ENCODE measurements around the gene SLC35G6.
"Not testable (repeated sequence)": the region's sequence is repeated elsewhere in the genome, so short reads cannot be mapped to it uniquely, and the experiment has no call there.

Gene SLC35G6

GRCh38 chr17:7481275-7481674, at the start of gene SLC35G6:
SLC35G6 (plus strand) TSS chr17:7481446; CDS start chr17:7481517, 71 bp downstream.
- not testable (repeated sequence) for DNase-seq (ENCODE audit: low spot score)

DNA sequence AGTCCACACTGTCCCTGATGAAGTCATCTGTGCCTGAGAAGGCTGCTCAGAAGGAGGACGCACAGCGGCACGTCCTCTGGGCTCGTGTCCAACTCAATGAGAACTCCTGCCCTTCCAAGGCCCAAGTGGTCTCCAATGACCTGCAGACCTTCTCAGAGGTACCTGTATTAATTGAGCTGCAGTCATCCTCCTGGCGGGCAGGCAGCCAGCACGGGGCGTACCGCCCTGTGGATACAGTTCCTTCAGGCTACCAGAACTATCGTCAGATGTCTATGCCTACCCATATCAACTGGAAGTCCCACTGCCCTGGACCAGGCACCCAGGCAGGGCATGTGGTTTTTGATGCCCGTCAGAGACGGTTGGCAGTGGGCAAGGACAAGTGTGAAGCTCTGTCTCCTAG, 49.0 kb upstream of the SLC35G6 start:
- no peak for DNase-seq (ENCODE audit: low spot score)

- no peak for DNase-seq (ENCODE audit: low spot score)
Measured at GRCh38 chr17:7435676-7436555, 45.3 kb upstream of the SLC35G6 start.

- peak; percentile 74 for DNase-seq (ENCODE audit: low spot score)
Measured at GRCh38 chr17:7436556-7437368, 44.5 kb upstream of the SLC35G6 start.

DNA sequence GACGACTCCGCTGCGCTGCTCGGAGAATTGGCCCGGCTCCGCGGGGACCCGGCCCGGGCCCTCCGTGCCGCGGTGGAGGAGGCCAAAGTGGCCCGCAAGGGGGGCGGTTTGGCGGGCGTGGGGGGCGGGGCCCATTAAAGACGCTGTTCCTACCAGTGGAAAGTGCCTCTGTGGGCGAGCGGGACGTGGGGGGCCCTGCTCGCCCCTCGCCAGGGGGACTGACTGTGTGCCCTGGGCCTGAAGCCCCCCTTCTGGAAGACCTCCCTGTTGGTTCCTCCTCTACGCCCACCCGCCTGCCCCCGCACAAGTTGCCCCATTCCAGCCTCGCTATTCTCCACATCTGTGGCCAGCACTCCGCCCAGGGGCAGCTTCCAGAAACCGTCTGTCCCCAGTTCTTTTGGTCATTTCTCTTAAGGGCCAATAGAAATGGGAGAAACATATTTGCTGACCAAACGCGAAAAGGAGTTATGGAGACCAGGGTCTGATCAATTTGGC, 43.8 kb upstream of the SLC35G6 start:
- DNase-seq (ENCODE audit: low spot score), result no peak

DNA sequence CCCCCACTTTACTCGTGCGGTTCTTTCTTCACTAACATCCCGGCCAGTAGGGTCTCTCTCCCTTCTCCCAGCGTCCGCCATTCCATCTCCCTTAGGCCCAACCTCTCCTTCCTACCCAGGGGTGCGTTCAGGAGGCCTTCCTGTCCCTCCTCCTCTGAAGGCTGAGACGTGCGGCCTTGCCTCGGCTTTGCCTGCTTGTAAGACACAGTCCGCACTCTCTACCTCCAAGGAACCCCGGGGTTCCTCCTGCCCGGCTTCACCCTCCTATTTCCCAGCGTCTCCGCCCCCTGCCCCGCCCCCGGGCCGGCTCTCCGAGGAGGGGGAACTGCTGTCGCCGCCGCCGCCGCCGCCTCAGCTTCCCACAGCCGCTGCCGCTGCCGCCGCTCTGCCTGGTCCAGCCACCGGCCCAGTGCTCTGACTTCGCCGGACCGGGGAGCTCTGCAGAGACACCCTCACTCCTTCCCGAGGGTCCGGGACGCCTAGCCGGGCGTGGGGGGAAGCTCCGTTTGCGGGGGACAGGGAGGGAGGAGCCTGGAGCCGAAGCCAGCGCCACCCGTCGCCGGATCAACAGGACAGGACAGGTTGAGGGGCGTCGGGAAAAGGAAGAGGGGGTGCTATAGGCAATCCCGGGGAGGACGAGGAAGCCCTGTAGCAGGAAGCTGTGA, 43.2 kb upstream of the SLC35G6 start:
- no peak for DNase-seq (ENCODE audit: low spot score)

DNA sequence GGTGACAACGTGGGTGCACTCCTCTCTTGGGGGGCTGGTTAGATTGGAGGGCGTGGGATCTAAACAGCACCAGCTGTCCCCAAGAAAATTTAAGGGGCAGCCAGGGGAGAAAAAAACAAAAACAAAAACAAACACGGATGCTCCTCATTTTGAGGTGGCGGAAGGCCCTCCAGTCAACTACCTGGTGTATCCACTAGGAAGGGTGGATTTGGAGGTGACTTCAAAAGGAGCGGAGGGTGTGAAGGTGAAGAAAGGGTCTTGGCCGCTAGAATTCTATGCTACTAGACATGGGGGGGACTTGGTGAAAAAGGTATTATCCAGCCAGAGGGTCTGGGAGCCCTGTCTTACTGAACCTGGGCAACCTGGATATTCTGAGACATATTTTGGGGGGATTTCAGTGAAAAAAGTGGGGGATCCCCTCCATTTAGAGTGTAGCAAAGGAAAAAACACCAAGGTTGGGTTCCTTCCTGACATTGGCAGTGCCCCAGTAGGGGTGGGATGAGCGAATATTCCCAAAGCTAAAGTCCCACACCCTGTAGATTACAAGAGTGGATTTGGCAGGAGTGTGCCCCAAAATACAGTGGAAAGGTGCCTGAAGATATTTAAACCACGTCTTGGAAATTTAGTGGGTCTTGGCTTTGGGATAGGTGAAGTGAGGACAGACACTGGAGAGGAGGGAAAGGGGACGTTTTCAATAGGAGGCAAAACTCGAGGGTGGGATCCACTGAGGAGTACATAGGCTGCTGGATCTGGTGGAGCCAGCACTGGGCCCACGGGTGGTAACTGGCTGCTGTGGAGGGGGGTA, 42.4 kb upstream of the SLC35G6 start:
- DNase-seq (ENCODE audit: low spot score), result no peak

GRCh38 chr17:7439462-7440112, 41.7 kb upstream of the SLC35G6 start, which contains the start of gene FGF11:
FGF11 (plus strand) TSS chr17:7439512; CDS start chr17:7439621, 109 bp downstream.
- DNase-seq (ENCODE audit: low spot score), result no peak

DNA sequence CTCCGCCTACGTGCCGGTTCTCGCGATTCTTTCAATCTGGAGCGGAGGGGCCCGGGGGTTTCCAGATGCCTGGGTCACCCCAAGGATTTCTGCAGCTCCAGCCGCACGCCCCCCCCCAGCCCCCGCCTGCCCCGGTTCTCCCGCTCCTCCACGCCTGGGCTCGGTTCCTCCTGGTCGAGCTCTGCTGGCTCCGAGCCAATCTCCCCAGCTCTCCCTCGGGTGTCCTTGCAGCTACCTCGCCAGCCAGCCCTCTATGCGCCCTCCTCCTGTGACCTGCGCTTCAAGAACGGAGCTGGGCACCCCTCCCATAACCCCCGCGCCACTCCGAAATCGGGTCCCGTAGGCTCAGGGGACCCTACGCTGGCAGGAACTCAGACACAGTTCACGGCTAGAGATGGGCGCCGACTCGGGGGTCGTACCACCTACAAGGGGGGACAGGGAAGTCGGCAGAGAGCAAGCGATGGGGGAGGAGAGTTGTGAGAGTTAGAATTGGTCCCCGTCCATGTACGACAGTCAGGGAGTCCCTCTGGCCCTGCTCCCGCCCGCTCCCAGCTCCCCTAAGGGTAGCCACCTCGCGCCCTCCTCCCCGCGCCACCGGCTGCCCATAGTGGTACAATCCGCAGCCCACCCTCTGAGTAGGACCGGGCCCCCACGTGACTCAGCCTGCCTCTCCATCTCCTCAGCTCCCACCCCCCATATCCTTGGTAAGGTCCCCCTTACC, 41.0 kb upstream of the SLC35G6 start:
- DNase-seq (ENCODE audit: low spot score), result no peak

GRCh38 chr17:7440834-7441195, 40.4 kb upstream of the SLC35G6 start:
- DNase-seq (ENCODE audit: low spot score), result no peak

DNA sequence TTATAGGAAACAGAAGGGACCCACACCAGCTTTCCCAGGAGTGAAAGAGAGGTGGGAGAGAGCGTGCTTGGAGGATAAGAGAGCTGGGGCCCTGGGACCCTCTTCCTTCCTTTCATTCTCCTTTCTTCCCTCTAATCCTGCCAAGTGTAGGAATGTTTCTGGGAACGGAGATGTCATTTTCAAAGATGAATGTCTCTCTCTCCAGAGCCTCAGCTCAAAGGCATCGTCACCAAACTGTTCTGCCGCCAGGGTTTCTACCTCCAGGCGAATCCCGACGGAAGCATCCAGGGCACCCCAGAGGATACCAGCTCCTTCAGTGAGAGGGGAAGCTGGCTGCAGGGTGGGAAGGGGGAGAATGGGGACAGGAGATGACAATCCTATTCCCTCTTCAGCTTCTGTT, 40.0 kb upstream of the SLC35G6 start:
- DNase-seq (ENCODE audit: low spot score), result no peak

- no peak for DNase-seq (ENCODE audit: low spot score)
Measured at GRCh38 chr17:7442142-7442541, 39.1 kb upstream of the SLC35G6 start.

- no peak for DNase-seq (ENCODE audit: low spot score)
Measured at GRCh38 chr17:7443499-7444485, 37.5 kb upstream of the SLC35G6 start.

DNA sequence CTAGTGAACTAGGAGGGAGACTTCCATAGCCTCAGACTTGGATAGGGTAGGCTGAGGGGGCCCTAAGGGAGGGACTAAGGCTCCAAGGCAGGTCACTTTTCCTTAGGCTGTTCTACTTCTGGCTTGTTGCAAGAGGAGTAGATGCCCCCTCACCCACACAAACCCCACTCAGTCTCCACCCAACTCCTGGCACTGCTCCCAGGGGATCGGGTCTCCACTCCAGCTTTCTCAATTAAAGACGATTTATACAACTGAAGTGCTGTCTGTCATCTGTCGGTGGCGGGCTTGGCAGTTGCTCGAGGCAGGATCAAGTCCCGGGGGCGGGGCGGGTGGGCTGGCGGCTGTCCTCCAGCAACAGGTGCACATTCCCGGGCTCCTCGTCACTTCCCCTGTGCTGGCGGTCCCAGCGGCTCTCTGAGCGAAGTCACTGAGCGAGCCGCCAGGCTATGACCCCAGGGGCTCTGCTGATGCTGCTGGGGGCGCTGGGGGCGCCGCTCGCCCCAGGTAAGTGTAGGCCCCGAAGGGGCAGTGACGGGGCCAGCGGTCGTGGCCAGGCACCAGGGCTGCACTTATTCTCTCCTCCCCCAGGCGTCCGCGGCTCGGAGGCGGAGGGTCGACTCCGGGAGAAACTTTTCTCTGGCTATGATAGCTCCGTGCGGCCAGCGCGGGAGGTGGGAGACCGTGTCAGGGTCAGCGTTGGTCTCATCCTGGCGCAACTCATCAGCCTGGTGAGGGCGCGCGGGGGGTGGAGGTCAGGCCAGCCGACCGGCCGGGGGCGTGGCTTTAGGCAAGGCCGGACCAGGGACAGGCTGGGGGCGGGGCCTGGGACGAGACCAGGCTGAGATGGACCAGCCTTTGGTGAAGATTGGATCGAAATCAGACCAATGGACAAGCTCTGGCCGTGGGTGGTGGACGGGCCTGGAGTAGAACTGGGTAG, 36.3 kb upstream of the SLC35G6 start, which contains the start of gene CHRNB1:
Gene CHRNB1, plus strand, starts transcription at position 380 of the 937 bp plus-strand sequence. Its CDS starts 67 bp downstream, at position 447.
- DNase-seq (ENCODE audit: low spot score), result peak; percentile 80

GRCh38 chr17:7445619-7445968, 35.7 kb upstream of the SLC35G6 start:
- DNase-seq (ENCODE audit: low spot score), result no peak

DNA sequence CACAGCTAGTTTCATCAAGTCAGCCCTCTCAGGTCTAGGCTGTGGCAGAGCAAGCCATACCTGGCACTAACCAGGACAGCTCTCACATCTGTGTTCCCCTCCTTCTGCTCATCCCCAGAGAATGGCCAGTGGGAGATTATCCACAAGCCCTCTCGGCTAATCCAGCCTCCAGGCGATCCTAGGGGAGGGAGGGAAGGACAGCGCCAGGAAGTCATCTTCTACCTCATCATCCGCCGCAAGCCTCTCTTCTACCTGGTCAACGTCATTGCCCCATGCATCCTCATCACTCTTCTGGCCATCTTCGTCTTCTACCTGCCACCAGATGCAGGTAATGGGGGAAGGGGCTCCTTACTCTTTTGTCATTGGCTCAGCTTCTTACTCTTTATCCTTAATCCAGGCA, 32.8 kb upstream of the SLC35G6 start:
- no peak for DNase-seq (ENCODE audit: low spot score)

- DNase-seq (ENCODE audit: low spot score), result no peak
Measured at GRCh38 chr17:7459961-7460545, 21.2 kb upstream of the SLC35G6 start.
